GM21526 (cell line): ENCODE results near the gene DOK6.
"Not testable (repeated sequence)": the region's sequence is repeated elsewhere in the genome, so short reads cannot be mapped to it uniquely, and the experiment has no call there.

ENCODE experiments used
- ATAC-seq: cut with Tn5 transposase; IDR thresholded peaks from one replicate; pipeline ENCODE4 v1.9.1; 2021; ENCODE audit warnings: moderate library complexity; ENCODE audit not compliant: unreplicated experiment, low FRiP score

DOK6 gene

DNA sequence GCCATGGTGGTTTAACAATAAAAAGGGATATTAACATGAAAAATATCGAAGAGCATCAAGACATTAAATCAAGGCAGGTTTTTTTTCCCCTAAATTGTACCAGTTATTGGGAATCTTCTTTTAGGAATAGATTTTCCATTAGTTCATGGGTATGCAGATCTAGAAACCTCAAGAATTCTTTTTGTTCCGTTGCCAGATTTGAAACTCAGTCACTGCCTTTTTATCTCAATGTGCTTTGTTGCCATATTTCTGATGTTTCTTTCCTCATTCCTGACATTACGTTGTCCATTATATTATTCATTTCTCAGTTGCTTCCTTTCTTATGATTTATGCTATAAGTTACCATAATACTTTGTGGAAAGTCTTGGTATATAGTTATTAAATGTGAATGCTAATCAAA is 384.8 kb downstream of the DOK6 start:
- ATAC-seq: no peak

- no peak for ATAC-seq
Observed at GRCh38 chr18:69786427-69786826, 385.7 kb downstream of the DOK6 start.

- no peak for ATAC-seq
Observed at GRCh38 chr18:69787825-69788547, 387.3 kb downstream of the DOK6 start.

GRCh38 chr18:69789794-69790193 is 389.1 kb downstream of the DOK6 start:
- no peak for ATAC-seq

- no peak for ATAC-seq
Observed at GRCh38 chr18:69790649-69791048, 390.0 kb downstream of the DOK6 start.

DNA sequence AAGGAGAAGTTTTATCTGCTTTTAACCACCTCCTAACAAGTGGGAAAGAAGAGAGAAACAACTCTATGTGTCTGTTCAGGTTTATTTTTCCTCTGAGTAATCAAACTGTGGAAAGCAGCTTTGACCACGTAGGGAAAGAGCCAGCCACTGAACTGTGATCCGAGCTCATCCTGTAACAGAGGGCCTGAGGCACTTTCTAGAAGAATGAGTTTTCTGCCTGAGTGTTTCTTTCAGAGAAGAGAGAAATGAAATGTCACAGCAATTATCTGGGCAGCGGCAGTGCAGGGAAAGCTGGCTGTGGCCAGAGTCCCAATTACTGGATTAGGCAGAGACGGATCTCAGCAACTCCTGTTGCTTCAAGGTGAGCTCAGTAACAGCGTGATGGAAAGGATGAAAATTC is 395.1 kb downstream of the DOK6 start:
- no peak for ATAC-seq

DNA sequence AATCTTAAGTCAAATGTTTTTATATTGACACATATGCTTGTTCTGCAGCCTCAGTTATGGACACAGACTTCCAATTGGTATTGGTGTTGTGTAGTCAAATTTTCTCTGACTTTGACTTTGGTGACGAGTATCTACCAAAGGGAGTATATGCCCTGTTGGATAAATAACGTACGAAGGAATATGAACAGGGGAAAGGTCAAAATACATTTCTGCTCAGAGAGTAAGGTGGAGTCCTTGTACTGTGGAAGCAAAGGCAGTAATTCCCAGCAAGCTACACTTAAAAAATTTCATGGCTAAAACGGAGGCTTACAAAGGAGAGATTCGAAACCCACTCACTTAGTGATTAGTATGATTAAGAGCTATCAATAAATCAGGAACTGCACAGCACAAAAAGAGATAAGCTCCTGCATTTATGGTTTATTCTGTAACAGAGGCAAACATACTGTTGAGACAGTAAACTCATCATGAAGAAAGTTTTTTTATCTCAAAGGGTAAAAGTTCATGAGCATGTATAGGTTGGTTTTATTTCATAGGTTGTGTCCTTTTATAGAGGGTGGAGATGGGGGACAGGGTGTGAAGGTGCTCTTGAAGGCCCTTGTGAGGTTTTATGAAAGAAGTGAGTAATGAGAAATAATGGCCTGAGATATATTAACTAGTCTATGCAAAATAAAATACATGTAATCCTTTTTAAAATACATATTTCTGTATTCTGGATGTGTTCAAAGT is 404.3 kb downstream of the DOK6 start:
- no peak for ATAC-seq

DNA sequence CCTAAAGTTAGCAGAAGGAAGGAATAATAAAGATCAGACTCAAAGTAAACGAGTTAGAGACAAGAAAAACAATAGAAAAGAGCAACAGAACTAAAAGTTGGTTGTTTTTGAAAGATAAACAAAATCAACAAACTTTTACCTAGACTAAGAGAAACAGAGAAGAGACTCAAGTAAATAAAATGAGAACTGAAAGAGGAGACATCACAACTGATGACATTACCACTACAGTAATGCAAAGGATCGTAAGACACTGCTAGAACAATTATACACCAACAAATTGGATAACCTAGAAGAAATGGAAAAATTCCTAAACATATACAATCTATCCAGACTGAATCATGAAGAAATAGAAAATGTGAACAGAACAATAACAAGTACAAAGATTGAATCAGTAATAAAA is 407.7 kb downstream of the DOK6 start:
- no peak for ATAC-seq

GRCh38 chr18:69813559-69813958 is 412.9 kb downstream of the DOK6 start:
- ATAC-seq: no peak

GRCh38 chr18:69814861-69815385 is 414.2 kb downstream of the DOK6 start:
- ATAC-seq: no peak

DNA sequence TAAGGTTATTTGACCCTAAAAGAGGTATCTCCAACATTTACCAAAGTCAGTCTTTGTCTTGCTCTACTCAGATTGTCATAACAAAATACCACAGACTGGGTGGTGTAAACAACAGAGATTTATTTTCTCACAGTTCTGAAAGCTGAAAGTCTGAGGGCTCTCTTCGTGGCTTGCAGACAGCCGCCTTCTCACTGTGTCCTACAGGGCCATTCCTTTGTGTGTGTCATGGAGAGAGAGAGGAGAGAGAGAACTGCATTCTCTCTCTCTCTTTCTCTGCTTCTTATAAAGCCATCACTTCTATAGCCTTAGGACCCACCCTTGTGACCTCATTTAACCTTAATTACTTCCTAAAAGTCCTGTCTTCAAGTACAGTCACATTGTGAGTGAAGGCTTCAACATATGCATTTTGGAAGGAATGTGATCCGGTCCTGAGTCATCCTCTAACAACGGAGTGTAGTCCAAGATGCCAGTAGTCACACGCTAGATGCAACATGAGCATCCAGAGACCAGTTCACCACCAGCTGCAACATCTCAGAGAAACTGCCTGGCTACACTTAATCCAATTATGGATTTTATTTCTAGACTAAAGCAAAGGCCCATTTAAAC is 416.8 kb downstream of the DOK6 start:
- ATAC-seq: no peak

DNA sequence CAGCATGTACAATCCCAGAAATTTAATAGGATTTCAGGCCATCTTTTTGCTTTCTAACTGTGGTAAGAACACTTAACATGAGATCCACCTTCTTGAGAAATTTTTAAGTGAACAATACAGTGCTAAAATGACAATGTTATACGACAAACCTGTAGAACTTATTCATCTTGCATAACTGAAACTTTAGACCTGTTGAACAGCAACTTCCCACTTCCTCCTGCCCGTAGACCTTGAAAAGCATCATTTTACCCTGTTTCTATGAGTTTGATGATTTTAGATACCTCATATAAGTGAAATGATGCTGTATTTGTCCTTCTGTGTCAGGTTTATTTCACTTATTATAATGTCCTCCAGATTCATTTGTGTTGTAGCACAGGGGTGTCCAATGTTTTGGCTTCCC is 418.8 kb downstream of the DOK6 start:
- ATAC-seq: no peak

GRCh38 chr18:69820538-69820937 is 419.9 kb downstream of the DOK6 start:
- ATAC-seq: no peak

DNA sequence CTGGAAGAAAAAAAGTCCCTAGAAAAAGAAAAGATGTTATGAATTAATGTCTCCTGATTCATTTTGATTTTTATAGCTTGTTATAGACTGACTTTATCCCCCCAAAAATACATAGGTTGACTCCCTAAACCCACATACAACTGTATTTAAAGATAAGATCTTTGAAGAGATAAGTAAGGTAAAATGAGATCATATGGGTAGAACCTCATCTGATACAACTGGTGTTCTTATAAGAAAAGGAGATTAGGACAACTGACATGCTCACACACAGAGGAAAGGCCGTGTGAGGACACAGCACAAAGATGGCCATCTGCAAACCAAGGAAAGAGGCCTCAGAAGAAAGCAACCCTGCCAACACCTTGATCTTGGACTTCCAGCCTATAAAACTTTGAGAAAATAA is 429.5 kb downstream of the DOK6 start:
- ATAC-seq: no peak

DNA sequence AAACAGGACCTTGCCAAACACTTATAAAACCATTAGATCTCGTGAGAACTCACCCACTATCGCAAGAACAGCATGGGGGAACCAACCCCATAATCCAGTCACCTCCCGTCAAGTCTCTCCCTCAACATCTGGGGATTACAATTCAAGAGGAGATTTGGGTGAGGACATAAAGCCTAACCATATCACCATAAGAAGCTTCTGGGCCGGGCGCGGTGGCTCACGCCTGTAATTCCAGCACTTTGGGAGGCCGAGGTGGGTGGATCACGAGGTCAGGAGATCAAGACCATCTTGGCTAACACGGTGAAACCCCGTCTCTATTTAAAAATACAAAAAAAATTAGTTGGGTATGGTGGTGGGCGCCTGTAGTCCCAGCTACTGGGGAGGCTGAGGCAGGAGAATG is 434.3 kb downstream of the DOK6 start:
- ATAC-seq: not testable (repeated sequence)

- ATAC-seq: no peak
Observed at GRCh38 chr18:69838003-69838402, 437.3 kb downstream of the DOK6 start.

DNA sequence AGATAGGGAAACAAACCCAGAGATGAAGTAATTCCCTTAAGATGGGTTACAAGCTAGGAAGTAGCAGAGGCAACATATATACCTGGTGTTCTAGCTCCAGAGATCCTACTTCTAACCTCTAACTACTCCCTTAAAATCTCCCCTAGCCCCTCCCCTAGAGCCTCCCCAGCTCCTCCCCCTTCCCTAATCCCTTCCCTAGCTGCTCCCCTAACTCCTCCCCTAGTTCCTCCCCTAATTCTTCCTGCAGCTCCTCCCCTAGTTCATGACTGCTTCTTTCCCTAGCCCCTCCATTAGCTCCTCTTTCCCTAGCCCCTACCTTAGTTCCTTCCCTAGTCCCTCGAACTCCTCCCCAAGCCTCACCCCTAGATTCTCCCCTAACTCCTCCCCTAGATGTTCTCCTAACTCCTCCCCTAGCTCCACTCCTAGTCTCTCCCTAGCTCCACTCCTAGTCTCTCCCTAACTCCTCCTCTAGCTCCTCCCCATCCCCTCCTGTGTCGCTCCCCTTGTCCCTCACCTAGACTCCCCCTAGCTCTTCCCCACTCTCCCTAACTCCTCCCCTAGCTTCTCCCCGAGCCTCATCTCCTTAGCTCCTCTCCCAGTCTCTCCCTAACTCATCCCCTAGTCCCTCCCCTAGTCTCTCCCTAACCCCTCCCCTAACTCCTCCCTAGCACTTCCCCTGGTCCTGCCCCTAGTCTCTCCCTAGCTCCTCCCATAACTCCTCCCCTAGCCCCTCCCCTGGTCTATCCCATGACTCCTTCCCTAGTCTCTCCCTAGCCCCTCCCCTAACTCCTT is 438.1 kb downstream of the DOK6 start:
- ATAC-seq: no peak

GRCh38 chr18:69839497-69839896 is 438.8 kb downstream of the DOK6 start:
- no peak for ATAC-seq

- ATAC-seq: no peak
Observed at GRCh38 chr18:69840001-69840400, 439.3 kb downstream of the DOK6 start.

DNA sequence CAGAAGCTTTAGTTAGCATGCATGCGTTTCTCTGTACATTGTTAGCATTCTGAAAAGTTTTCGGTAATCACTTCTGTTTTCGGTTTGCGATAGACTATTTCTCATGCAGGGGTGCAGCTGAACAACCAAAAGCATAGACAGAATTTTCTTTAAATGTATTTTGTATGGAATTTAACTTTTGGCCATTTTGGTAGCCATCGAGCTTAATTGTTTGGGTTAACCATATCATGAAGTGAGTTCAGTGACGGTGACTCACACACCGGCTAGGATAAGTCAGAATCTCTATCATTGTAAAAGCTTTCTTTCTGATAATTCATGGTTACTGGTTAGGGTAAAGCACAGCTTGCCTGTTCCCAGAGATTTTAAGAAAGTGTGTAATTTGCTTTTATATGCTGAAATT is 439.8 kb downstream of the DOK6 start:
- no peak for ATAC-seq

- ATAC-seq: no peak
Observed at GRCh38 chr18:69841117-69841516, 440.4 kb downstream of the DOK6 start.
